Measurements from ENCODE around the gene DUSP19.
"Not testable (repeated sequence)": the region's sequence is repeated elsewhere in the genome, so short reads cannot be mapped to it uniquely, and the experiment has no call there.

Gene DUSP19

GRCh38 chr2:183047486-183048125 lies 30.9 kb upstream of the DUSP19 start:
- H3K9me3 Mint-ChIP-seq; ATAC-seq; H3K4me1 Mint-ChIP-seq; H3K27ac Mint-ChIP-seq; H3K4me3 Mint-ChIP-seq; DNase-seq; H3K36me3 Mint-ChIP-seq (ENCODE audit: low read depth): not testable (repeated sequence)
- H3K27me3 Mint-ChIP-seq: peaks cover 40% of the 10 kb centered on the region

- Mint-ChIP-seq H3K27me3 (peaks cover 37% of the 10 kb centered on the region), H3K36me3 (ENCODE audit: low read depth) (peaks cover 2% of the 10 kb centered on the region), H3K9me3 (peaks cover 6% of the 10 kb centered on the region), H3K4me1 (no peaks in the 10 kb centered on the region), H3K4me3 (no peak overlapping the region), H3K27ac (no peak overlapping the region)
- ATAC-seq (no peak), DNase-seq (no peak)
Measured at GRCh38 chr2:183049420-183049819, 29.1 kb upstream of the DUSP19 start.

GRCh38 chr2:183057333-183057985 lies 21.1 kb upstream of the DUSP19 start:
- H3K27ac Mint-ChIP-seq: no peak overlapping the region
- DNase-seq: no peak
- H3K36me3 Mint-ChIP-seq (ENCODE audit: low read depth): no peaks in the 10 kb centered on the region
- H3K4me3 Mint-ChIP-seq: no peak overlapping the region
- peaks cover 5% of the 10 kb centered on the region for H3K4me1 Mint-ChIP-seq
- no peak for ATAC-seq
- H3K27me3 Mint-ChIP-seq: peaks cover 29% of the 10 kb centered on the region
- H3K9me3 Mint-ChIP-seq: no peaks in the 10 kb centered on the region

GRCh38 chr2:183059561-183059960 lies 19.0 kb upstream of the DUSP19 start:
- Mint-ChIP-seq H3K9me3 (no peaks in the 10 kb centered on the region), H3K27ac (no peak overlapping the region), H3K4me1 (peaks cover 5% of the 10 kb centered on the region), H3K4me3 (no peak overlapping the region), H3K36me3 (ENCODE audit: low read depth) (no peaks in the 10 kb centered on the region), H3K27me3 (peaks cover 27% of the 10 kb centered on the region)
- DNase-seq (no peak), ATAC-seq (no peak)

- no peak for DNase-seq
- Mint-ChIP-seq H3K9me3 (no peaks in the 10 kb centered on the region), H3K4me3 (no peak overlapping the region), H3K27ac (no peak overlapping the region), H3K36me3 (ENCODE audit: low read depth) (no peaks in the 10 kb centered on the region), H3K4me1 (peaks cover 5% of the 10 kb centered on the region), H3K27me3 (peaks cover 32% of the 10 kb centered on the region)
- no peak for ATAC-seq
Measured at GRCh38 chr2:183060571-183061231, 17.8 kb upstream of the DUSP19 start.

- ATAC-seq: no peak
- H3K9me3 Mint-ChIP-seq: no peaks in the 10 kb centered on the region
- no peak overlapping the region for H3K27ac Mint-ChIP-seq
- peaks cover 38% of the 10 kb centered on the region for H3K27me3 Mint-ChIP-seq
- no peak overlapping the region for H3K4me3 Mint-ChIP-seq
- H3K4me1 Mint-ChIP-seq: peaks cover 5% of the 10 kb centered on the region
- no peak for DNase-seq
- no peaks in the 10 kb centered on the region for H3K36me3 Mint-ChIP-seq (ENCODE audit: low read depth)
Measured at GRCh38 chr2:183063083-183063482, 15.5 kb upstream of the DUSP19 start.

- ATAC-seq: no peak
- peaks cover 24% of the 10 kb centered on the region for H3K27me3 Mint-ChIP-seq
- H3K27ac Mint-ChIP-seq: no peak overlapping the region
- no peaks in the 10 kb centered on the region for H3K4me1 Mint-ChIP-seq
- H3K4me3 Mint-ChIP-seq: no peak overlapping the region
- no peak for DNase-seq
- H3K36me3 Mint-ChIP-seq (ENCODE audit: low read depth): no peaks in the 10 kb centered on the region
- no peaks in the 10 kb centered on the region for H3K9me3 Mint-ChIP-seq
Measured at GRCh38 chr2:183068561-183068960, 10.0 kb upstream of the DUSP19 start.

GRCh38 chr2:183069174-183069573 lies 9.4 kb upstream of the DUSP19 start:
- Mint-ChIP-seq H3K27ac (no peak overlapping the region), H3K4me3 (no peak overlapping the region), H3K4me1 (no peaks in the 10 kb centered on the region), H3K36me3 (ENCODE audit: low read depth) (no peaks in the 10 kb centered on the region), H3K9me3 (no peaks in the 10 kb centered on the region), H3K27me3 (peaks cover 22% of the 10 kb centered on the region)
- ATAC-seq (no peak), DNase-seq (no peak)

- Mint-ChIP-seq H3K4me1 (no peaks in the 10 kb centered on the region), H3K9me3 (no peaks in the 10 kb centered on the region), H3K27me3 (peaks cover 10% of the 10 kb centered on the region), H3K36me3 (ENCODE audit: low read depth) (no peaks in the 10 kb centered on the region), H3K27ac (no peak overlapping the region), H3K4me3 (no peak overlapping the region)
- DNase-seq (no peak), ATAC-seq (no peak)
Measured at GRCh38 chr2:183070942-183071844, 7.4 kb upstream of the DUSP19 start.

- H3K4me3 Mint-ChIP-seq: no peak overlapping the region
- no peak overlapping the region for H3K27ac Mint-ChIP-seq
- DNase-seq (no peak), ATAC-seq (no peak)
- no peaks in the 10 kb centered on the region for H3K9me3 Mint-ChIP-seq
- H3K4me1 Mint-ChIP-seq: no peaks in the 10 kb centered on the region
- peaks cover 6% of the 10 kb centered on the region for H3K27me3 Mint-ChIP-seq
- H3K36me3 Mint-ChIP-seq (ENCODE audit: low read depth): no peaks in the 10 kb centered on the region
Measured at GRCh38 chr2:183072177-183072576, 6.4 kb upstream of the DUSP19 start.

- DNase-seq (no peak), ATAC-seq (peak; percentile 25)
- Mint-ChIP-seq H3K27ac (peak overlapping the region; percentile 40), H3K36me3 (ENCODE audit: low read depth) (no peaks in the 10 kb centered on the region), H3K9me3 (no peaks in the 10 kb centered on the region), H3K4me3 (peak overlapping the region; percentile 90), H3K27me3 (peaks cover 5% of the 10 kb centered on the region), H3K4me1 (peaks cover 16% of the 10 kb centered on the region)
Measured at GRCh38 chr2:183078163-183078463, 434 bp upstream of the DUSP19 start.

GRCh38 chr2:183079139-183079775 lies 710 bp downstream of the DUSP19 start:
- H3K9me3 Mint-ChIP-seq: no peaks in the 10 kb centered on the region
- H3K27ac Mint-ChIP-seq: peak overlapping the region; percentile 40
- peak overlapping the region; percentile 90 for H3K4me3 Mint-ChIP-seq
- DNase-seq (no peak), ATAC-seq (peak; percentile 25)
- peaks cover 16% of the 10 kb centered on the region for H3K4me1 Mint-ChIP-seq
- H3K36me3 Mint-ChIP-seq (ENCODE audit: low read depth): no peaks in the 10 kb centered on the region
- peaks cover 5% of the 10 kb centered on the region for H3K27me3 Mint-ChIP-seq

- Mint-ChIP-seq H3K27ac (no peak overlapping the region), H3K4me1 (peaks cover 16% of the 10 kb centered on the region), H3K27me3 (peaks cover 5% of the 10 kb centered on the region), H3K9me3 (no peaks in the 10 kb centered on the region), H3K36me3 (ENCODE audit: low read depth) (no peaks in the 10 kb centered on the region), H3K4me3 (no peak overlapping the region)
- DNase-seq (no peak), ATAC-seq (no peak)
Measured at GRCh38 chr2:183081911-183082310, 3.4 kb downstream of the DUSP19 start.

- Mint-ChIP-seq H3K27ac (no peak overlapping the region), H3K9me3 (no peaks in the 10 kb centered on the region), H3K4me1 (no peaks in the 10 kb centered on the region), H3K36me3 (ENCODE audit: low read depth) (no peaks in the 10 kb centered on the region), H3K27me3 (no peaks in the 10 kb centered on the region), H3K4me3 (no peak overlapping the region)
- DNase-seq: no peak
- ATAC-seq: no peak
Measured at GRCh38 chr2:183088061-183088460, 9.5 kb downstream of the DUSP19 start.

All from activated naive CD8-positive, alpha-beta T cell treated with anti-CD3 and anti-CD28 coated beads, Interleukin-2, amount 50 U/mL, for 24 hours (primary cell).